GM18520 (cell line): ENCODE results near the gene RC3H1.
"Not testable (repeated sequence)": the region's sequence is repeated elsewhere in the genome, so short reads cannot be mapped to it uniquely, and the experiment has no call there.

Source experiments
- ATAC-seq: cut with Tn5 transposase; IDR thresholded peaks from one replicate; pipeline ENCODE4 v1.9.1; 2021; ENCODE audit not compliant: unreplicated experiment

Gene RC3H1

DNA sequence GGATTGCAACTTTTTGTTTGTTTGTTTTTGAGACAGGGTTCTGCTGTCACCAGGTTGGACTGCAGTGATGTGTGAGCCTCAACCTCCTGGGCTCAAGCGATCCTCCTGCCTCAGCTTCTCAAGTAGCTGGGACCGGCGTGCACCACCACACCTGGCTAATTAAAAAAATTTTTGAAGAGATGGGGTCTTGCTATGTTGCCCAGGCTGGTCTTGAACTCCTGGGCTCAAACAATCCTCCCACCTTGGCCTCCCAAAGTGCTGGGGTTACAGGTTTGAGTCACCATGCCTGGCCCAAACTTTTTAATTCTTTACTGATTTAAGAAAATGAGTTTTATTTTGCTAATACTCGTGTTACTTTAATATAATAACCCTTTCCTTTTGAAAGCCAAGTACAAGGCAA lies 73.6 kb downstream of the RC3H1 start:
- no peak for ATAC-seq

DNA sequence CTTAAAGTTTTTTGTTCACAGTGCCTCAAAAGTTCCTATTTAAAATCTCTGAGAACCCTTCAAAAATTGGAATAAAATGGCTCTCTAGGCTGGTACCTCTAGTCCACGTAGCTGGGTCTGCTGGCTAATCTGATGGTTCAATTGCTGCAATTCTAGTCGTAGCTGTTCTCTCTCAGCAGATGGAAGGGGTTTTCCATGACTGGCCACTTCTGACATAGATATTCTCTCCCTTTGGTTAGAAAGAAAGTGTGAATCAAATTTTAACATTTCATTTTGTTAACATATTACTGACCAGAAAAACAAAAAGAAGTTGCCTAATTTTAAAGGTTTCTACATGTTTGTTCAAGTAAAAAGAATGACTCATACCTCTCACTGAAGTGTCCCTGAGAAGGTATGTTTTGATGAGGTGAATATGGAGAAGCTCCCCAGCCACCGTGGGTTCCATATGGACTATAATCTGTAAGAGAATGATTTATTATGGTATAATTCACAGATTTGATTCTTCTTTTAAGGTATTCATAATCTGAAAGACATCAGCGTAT lies 75.7 kb downstream of the RC3H1 start:
- ATAC-seq: no peak

DNA sequence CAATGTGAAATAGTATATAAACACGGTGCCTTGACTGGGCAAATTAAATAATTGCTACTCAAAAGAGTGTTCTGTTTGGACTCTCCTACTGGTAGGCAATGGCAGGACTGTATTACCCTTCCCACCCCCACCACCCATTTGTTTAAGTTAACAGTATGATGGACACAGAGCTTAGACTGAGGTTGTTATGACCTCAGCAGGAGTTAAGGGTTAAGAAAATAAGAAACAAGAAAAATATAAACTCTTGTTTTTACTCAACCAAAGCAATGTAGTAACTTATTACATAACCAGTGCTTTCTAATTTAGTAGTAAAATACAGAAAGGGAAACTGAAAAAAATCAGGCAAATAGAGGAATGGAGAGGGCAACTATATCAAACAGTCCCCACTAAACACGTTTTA lies 85.1 kb downstream of the RC3H1 start:
- ATAC-seq: no peak

DNA sequence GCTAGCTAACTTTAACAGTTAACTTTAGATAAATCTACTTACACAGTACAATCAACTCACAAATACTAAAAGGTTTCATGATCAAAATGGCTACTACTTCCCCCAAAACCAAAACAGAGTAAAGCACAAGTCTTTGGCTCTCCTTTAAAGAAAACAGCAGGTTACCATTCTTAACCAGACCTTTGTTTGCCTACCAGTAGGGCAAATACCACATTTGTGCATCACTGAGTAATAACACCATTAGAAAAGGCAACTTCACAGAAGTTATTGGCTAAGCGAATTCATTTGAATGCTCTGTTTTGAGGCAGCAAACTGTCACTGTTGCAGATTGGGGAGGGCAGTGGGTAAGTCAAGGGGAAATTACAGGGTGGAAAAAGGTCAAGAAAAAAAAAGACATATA lies 87.7 kb downstream of the RC3H1 start:
- no peak for ATAC-seq

DNA sequence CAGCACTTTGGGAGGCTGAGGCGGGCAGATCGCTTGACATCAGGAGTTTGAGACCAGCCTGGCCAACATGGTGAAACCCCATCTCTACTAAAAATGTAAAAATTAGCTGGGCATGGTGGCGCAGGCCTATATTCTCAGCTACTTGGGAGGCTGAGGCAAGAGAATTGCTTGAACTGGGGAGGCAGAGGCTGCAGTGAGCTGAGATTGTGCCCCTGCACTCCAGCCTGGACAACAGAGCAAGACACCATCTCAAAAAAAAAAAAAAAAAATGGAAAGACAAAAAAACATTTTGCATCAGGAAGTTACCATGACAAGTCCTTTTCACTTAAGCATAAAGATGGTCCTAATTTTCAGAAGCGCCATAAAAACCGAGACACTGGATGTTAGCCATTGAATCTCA lies 91.6 kb downstream of the RC3H1 start:
- not testable (repeated sequence) for ATAC-seq

DNA sequence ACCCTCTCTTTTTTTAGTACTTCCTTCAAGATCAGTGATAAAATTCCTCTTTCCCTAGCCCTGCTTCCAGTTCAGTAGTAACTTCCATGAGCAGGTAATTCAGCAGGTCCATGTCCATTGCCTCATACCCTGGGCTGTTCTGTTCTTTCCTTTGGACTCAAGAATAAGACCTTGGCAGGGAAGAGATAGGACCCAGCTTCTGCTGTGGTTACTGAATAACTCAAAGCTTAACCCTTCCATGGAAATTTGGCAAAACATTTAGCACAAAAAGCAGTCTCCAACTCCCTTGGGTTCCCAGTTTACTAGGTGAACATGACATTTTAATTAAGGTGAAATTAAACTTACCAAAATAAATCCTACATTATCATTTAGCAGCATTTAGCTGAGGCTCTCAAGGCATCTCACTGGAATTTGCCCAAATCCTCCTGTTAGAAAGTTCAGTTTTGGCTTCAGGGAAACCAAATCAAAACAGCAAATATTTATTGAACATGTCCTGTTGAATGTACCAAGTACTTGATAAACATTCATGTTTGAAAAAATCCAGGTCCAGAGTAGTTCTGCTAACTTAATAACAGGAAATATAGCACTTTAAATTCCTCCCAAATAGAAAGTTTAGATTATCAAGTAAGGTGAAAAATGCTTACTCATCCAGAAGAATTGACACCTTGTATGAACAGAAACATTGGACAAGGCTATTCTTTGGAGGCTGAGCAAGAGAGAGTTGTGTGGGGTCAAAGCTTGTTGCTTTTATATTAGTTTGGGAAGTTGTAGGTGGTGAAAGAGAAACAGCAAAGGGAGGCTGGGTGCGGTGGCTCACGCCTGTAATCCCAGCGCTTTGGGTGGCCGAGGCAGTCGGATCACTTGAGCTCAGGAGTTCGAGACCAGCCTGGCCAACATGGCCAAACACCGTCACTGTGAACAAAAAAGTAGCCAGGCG lies 96.6 kb downstream of the RC3H1 start:
- ATAC-seq: no peak

DNA sequence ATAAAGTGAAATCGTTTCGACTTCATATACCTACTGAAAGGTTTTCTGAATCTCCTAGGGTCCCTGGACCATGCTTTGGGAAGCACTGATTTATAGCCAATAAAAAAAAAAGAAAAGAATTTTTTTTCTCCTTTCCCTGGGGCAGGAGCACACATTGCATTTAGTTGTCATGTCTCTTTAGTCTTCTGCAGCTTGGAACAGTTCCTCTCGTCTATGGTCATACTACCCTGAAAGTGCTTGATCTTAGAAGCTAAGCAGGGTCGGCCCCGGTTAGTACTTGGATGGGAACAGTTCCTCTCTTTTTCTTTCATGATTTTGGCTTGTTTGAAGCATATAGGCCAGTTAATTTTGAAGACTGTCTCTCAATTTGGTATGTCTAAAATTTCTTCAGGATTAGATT lies 101.3 kb downstream of the RC3H1 start:
- ATAC-seq: no peak

DNA sequence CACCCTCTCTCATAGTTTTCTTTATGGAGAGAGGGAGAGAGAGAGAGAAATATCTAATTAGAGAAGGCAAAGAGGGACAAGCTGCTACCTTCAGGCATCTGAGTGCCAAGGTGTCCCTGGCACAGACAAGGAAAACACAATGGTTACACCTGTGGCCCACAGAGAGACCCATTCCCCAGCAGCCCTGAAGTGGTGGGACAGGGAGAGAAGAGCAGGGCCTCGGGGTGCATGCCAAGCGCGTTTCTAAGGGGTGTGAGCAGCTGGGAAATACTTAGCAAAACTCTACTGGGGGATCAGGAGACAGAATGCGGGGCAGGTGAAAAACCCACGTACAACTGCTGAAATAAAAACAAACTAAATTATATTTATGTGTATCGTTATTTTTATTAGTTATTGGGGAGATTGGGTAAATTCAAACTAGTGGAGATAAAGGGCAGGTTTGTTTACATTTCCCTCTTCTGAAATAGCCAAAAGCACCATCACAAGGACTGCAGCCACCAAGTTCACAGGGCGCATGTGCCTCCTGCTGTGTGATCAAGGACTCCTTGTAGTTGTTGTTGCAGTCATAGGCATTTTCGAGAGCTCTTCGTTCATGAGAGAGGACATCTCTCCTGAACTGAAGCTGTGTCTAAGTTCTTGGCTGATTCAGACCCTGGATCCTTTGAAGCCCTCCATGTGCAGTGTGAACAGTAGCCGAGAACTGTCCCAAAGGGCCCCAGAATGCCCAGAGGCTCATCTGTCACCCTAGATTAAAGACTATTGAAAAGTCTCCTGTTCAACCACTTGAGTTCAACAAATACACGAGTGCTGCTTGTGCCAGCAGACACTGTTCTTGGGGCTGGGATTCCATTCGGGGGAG lies 104.3 kb downstream of the RC3H1 start:
- ATAC-seq: no peak

DNA sequence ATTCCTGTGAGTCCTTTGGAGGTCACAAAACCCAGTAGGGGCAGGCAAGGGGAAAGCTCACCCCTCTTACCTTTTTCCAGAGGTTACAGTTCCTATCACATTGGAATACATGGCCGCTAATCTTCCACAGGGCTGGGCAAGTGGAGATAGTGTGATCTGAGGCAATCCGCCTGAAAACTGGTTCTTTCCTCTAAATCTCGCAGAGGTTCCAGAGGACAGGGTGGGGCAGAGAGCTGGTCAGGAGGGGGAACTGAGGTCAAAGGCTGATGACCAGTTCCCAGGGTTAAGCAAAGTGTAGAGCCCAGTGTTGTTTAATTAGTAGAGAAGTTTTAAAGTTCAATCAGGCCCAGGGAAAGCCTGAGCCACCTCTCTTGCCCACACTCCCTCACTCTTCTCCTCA lies 105.0 kb downstream of the RC3H1 start, which contains the start of gene SERPINC1:
SERPINC1 (minus strand) TSS at position 179 of the 400 bp plus-strand sequence; CDS start at position 111, 68 bp downstream.
- ATAC-seq: no peak

DNA sequence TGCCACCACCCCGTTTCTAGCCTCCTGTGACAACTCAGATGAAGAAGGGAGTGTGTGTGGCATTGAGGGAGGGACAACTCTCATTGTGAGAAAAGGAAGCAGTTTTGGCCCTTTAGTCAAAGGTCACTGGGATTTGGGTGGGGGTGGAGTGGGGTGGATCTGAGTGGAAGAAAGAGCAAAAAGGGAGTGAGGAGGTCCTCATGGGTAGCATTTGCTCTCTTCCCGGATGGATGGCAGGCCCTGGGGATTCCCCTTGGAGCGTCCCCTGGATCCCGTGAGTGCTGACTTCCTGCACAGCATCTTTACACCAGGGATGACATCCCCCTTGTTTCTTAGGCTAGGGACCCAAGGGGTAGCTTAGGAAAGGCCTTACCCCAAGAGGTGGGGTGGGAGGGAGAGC lies 105.5 kb downstream of the RC3H1 start:
- ATAC-seq: no peak

DNA sequence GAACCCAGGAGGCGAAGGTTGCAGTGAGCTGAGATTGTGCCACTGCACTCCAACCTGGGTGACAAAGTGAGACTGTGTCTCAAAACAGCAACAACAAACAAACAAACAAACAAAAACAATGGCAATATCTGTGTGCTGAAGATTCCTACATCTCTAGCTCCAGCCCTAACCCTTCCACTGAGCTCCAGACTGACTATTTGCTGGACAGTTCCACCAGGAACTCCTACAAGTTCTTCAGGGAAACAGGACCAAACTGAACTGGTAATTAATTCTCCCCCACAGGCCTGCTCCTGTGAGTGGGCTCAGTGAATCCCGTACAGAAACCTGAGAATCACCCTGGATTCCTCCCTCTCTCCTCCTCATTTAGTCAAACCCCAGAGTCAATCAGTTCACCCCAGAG lies 106.6 kb downstream of the RC3H1 start:
- ATAC-seq: no peak

DNA sequence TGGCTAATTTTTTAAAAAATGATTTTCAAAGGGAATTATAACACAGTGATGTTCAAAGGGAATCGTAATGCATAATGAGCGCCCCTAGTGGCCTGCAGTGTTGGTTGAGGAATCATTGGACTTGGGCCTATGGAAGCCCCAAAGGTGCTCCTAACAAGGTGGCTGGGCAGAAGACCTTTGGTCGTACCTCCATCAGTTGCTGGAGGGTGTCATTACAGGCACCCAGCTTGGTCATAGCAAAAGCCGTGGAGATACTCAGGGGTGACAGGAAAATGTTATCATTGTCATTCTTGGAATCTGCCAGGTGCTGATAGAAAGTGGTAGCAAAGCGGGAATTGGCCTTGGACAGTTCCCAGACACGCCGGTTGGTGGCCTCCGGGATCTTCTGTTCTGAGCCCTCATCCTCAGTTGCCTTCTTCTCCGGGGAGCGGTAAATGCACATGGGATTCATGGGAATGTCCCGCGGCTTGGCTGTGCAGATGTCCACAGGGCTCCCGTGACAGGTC lies 107.7 kb downstream of the RC3H1 start:
- ATAC-seq: no peak

DNA sequence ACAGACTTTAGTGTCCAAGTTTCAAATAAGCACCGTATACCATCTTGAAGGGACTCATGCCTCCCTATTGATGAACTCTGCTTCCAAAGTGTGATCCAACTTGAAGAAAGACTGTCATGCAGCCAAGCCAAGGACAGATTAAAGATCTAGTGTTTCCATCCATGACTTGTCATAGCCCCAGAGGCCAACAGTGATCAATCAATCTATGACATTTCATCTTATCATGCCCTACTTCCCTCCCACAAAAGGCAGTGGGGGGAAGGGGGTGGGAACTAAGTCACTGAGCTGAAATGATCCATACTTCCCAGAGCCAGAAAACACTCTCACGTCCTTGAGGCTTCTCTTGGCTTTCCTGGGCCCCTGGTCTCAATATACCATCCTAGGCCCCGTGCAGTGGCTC lies 109.0 kb downstream of the RC3H1 start:
- no peak for ATAC-seq

DNA sequence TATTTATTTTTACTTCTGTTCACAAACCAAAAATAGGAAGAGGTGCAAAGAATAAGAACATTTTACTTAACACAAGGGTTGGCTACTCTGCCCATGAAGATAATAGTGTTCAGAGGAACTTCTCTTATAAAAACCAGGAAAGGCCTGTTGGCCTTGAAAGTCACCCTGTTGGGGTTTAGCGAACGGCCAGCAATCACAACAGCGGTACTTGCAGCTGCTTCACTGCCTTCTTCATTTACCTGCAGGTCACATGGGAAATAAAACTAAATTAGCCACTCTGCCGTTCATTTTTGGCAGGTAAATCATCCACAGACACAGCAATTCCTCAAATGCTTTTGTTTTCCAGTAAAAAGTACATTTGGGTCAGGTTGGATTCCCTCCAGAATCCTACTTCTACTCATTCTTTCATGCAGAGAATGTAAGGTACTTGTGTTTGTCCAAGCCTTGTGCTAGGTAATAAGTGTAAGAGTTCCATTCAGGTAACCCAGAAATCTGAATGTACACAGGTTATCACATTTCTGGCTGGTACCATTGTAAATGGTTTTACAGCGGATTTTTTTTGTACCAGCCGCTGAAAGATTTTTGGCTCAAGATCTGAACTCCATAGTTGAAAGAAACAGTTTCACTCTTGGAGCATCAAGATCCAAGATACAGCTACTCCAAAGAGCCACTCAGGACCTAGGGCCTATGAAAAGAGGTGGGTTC lies 118.2 kb downstream of the RC3H1 start:
- ATAC-seq: no peak

DNA sequence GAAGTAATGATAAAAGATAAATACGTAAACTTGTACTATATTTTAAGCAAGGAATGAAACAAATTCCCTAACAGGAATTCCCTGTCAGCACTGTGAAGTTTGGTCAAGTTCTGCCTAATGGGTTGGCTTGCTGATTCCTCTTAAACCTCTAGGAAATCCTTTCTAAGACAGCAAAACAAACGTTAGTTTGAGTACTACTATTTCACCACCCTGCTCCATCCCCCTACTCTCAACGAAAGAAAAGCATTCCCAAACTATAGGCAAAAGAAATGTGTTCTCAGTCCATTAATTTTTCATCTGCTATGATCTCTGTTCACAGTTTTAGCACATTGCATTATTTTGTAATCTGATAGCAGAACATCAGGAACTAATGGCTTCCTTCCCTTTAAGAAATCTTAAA lies 121.2 kb downstream of the RC3H1 start:
- ATAC-seq: no peak

DNA sequence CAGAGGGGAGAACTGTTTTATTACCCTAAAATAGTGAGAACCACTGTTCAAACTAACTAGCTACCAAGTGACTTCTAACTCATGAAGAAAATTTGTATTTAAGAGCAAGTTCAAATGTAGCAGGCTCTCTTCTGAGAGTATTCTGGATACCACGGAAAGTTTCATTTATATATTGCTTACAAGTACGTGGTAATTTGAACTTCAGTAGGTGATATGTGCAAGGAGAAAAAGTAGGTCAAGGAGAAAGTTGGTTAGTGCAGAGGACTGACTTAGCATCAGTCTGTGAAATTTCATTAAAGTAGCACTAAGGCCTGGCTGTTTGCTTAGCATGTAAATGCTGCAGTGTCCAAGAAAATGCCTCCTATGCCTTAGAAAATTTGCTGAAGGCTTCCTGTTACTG lies 121.7 kb downstream of the RC3H1 start:
- no peak for ATAC-seq

DNA sequence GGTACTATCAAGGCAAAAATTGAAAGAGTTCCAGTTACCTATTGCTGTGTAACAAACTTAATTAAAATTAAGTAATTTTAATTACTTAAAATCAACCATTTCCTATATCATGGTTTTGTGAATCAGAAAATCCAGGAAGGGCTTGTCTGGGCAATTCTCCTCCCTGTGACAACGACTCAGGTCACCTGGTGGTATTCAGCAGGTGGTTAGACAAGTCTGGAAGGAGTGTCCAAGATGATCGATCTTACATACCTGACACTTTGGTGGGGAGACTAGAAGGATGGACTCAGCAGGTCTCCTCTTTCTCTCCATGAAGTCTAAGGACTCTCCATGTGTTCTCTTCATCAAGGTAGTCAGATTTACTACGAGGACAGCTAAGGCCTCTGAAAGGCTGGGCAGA lies 128.0 kb downstream of the RC3H1 start:
- ATAC-seq: no peak

DNA sequence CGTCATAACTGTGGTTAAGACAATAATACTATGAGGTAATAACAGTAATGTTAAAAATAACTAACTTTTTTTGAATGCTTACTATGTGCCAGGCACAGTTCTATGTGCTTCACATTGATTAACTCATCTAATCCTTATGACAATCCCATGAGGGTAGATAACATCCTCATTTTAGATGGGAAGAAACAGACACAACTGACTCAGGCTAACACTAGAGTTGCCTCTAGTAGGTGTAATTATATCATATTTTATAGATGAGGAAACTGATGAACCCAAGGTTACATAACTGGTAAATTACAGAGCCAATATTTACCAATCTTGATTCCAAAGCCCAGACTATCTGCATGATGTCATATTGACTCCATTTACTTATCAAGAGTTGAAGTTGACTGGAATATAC lies 128.5 kb downstream of the RC3H1 start:
- no peak for ATAC-seq

DNA sequence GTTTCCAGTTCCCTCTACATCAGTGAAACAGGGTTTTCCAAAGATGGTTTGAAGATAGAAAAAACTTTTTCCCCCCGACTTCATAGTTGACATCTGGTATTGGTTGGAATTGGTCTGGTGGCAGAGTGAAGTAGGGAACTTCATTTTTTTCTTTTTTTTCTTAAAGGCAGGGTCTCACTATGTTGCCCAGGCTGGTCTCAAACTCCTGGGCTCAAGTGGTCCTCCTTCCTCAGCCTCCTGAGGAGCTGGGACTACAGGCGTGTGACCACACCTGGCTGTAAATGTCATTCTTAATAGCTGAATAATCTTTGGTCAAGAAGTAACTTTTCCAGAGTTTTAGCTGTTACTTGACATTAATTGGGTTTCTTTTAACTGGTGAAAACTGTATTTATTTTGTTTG lies 132.3 kb downstream of the RC3H1 start:
- ATAC-seq: no peak

DNA sequence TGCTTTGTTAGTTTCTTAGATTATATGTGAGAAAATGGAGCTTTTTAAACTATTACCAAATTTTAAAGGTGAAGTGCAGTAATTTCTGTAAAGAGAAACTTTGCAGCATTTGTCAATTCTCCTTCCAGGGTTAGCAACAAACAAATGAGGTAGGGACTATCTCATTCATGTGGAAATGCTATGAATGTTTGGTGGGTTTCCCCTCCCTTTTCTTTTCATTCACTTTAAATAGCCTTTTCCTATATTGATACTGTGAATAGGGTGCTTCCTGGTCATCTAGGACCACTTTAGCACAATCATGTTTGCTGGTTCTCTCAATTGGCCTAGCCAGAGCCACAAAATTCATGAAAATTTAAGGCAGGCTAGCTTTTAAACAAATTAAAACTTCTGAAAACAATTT lies 133.4 kb downstream of the RC3H1 start:
- no peak for ATAC-seq

DNA sequence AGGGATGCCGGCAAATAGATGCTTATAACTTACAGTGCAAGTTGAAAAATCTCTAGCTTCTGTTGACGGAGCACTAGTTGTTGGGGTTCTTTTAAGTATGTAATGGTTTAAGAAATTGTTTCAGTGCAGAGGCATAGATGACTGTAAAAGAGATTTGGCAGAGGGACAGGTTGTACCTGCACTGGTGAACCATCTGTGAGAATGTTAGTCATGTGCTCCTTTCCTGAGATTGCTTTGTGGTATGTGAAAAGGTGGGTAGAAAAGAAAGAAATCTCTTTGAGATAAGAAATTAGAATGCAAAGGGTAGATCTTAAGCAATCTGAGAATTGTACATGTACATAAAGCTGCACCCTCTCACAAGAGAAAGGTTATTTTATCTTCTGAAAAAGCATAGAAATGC lies 134.5 kb downstream of the RC3H1 start:
- ATAC-seq: no peak
